Astrocyte (in vitro differentiated cells and primary cell): ENCODE measurements around the gene CALB2. TPM values are rescaled to one million over a fixed set of nuclear protein-coding genes. Genes with fewer than 3 reads are reported as not detected.

Experiments used
- DNase-seq: peaks from one replicate; pipeline ENCODE4 v3.0.0-alpha.2; 2010; ENCODE audit warnings: low read depth
- FAIRE-seq: peaks from 2 replicates; lab custom pipeline; 2011; peaks lifted over from hg19 to GRCh38; lab: Jason Lieb, UNC
- H2AFZ ChIP-seq: 2 replicates; pipeline ENCODE4 v1.6.0; 2012; ENCODE audit warnings: low read depth, low read length, inconsistent platforms
- H3K27ac ChIP-seq: 2 replicates; pipeline ENCODE4 v1.5.1; 2011; ENCODE audit warnings: low read depth, low read length, inconsistent platforms
- H3K27me3 ChIP-seq: 2 replicates; pipeline ENCODE4 v1.6.0; 2011; ENCODE audit warnings: low read length, inconsistent platforms; ENCODE audit not compliant: insufficient read depth
- H3K36me3 ChIP-seq: 2 replicates; pipeline ENCODE4 v1.5.1; 2011; ENCODE audit warnings: low read length, inconsistent platforms; ENCODE audit not compliant: insufficient read depth
- H3K4me1 ChIP-seq: 2 replicates; pipeline ENCODE4 v1.5.1; 2011; ENCODE audit warnings: low read length, inconsistent platforms; ENCODE audit not compliant: insufficient read depth
- H3K4me2 ChIP-seq: 2 replicates; pipeline ENCODE4 v1.6.0; 2012; ENCODE audit warnings: low read length, inconsistent platforms
- H3K4me3 ChIP-seq: 2 replicates; pipeline ENCODE4 v1.5.1; 2011; ENCODE audit warnings: low read depth, mild to moderate bottlenecking, low read length, inconsistent platforms; ENCODE audit not compliant: insufficient read depth
- H3K79me2 ChIP-seq: 2 replicates; pipeline ENCODE4 v1.6.0; 2012; ENCODE audit warnings: mild to moderate bottlenecking, low read length, inconsistent platforms; ENCODE audit not compliant: insufficient read depth
- H3K9ac ChIP-seq: 2 replicates; pipeline ENCODE4 v1.6.0; 2012; ENCODE audit warnings: mild to moderate bottlenecking, low read length, inconsistent platforms
- H3K9me3 ChIP-seq: 2 replicates; pipeline ENCODE4 v1.5.1; 2012; ENCODE audit warnings: low read depth, mild to moderate bottlenecking, low read length, inconsistent platforms; ENCODE audit not compliant: insufficient read depth
- H4K20me1 ChIP-seq: 2 replicates; pipeline ENCODE4 v1.6.0; 2012; ENCODE audit warnings: low read length, inconsistent platforms; ENCODE audit not compliant: insufficient read depth
- H3K27ac Mint-ChIP-seq: one replicate; pipeline ENCODE4 v1.8.0; 2021; ENCODE audit warnings: mild to moderate bottlenecking, mixed read lengths; ENCODE audit not compliant: unreplicated experiment
- H3K27me3 Mint-ChIP-seq: one replicate; pipeline ENCODE4 v1.8.0; 2021; ENCODE audit warnings: low read depth, mixed read lengths; ENCODE audit not compliant: unreplicated experiment
- H3K36me3 Mint-ChIP-seq: one replicate; pipeline ENCODE4 v1.8.0; 2021; ENCODE audit warnings: low read depth, mixed read lengths; ENCODE audit not compliant: unreplicated experiment
- H3K4me1 Mint-ChIP-seq: one replicate; pipeline ENCODE4 v1.8.0; 2021; ENCODE audit warnings: low read depth, mixed read lengths; ENCODE audit not compliant: unreplicated experiment
- H3K4me3 Mint-ChIP-seq: one replicate; pipeline ENCODE4 v1.8.0; 2021; ENCODE audit warnings: mild to moderate bottlenecking, moderate library complexity, mixed read lengths; ENCODE audit not compliant: unreplicated experiment
- H3K9me3 Mint-ChIP-seq: one replicate; pipeline ENCODE4 v1.8.0; 2021; ENCODE audit warnings: mild to moderate bottlenecking, mixed read lengths; ENCODE audit not compliant: unreplicated experiment
- CTCF ChIP-seq: IDR thresholded peaks from 2 replicates; pipeline ENCODE4 v1.5.1; 2011; ENCODE audit warnings: low read depth, mild to moderate bottlenecking, inconsistent platforms, low read length, moderate library complexity; ENCODE audit not compliant: insufficient read depth
- EZH2 ChIP-seq: IDR thresholded peaks from 2 replicates; pipeline ENCODE4 v1.6.1; 2012; ENCODE audit warnings: mild to moderate bottlenecking, low read length, inconsistent platforms; ENCODE audit not compliant: insufficient read depth
- total RNA-seq: library from RNA; stranded (reverse); gene quantifications from 2 replicates; pipeline ENCODE4 v1.2.1, GENCODE V29; 2021

The CALB2 gene
- total RNA-seq, 1 donor from 2014 or later = 4.2 TPM

GRCh38 chr16:71414038-71414437 is 55.5 kb downstream of the CALB2 start:
- H3K36me3 Mint-ChIP-seq = no peaks in the 10 kb centered on the region
- no peak overlapping the region for H3K4me3 Mint-ChIP-seq
- no peak overlapping the region for H3K4me2 ChIP-seq
- no peak overlapping the region for H2AFZ ChIP-seq
- H3K4me3 ChIP-seq = no peak overlapping the region
- H3K79me2 ChIP-seq = no peaks in the 10 kb centered on the region
- no peaks in the 10 kb centered on the region for H4K20me1 ChIP-seq
- H3K27me3 Mint-ChIP-seq = peaks cover 41% of the 10 kb centered on the region
- FAIRE-seq (no peak), DNase-seq (no peak)
- H3K27ac ChIP-seq = no peak overlapping the region
- H3K9me3 ChIP-seq = no peaks in the 10 kb centered on the region
- H3K36me3 ChIP-seq = no peaks in the 10 kb centered on the region
- H3K9me3 Mint-ChIP-seq = peaks cover 5% of the 10 kb centered on the region
- no peaks in the 10 kb centered on the region for H3K4me1 Mint-ChIP-seq
- H3K9ac ChIP-seq = no peak overlapping the region
- H3K27ac Mint-ChIP-seq = no peak overlapping the region
- no peaks in the 10 kb centered on the region for H3K4me1 ChIP-seq
- H3K27me3 ChIP-seq = peaks cover 4% of the 10 kb centered on the region
- no peak for TF ChIP-seq EZH2

- no peak overlapping the region for H3K4me3 ChIP-seq
- no peak for TF ChIP-seq EZH2
- H2AFZ ChIP-seq = no peak overlapping the region
- no peak overlapping the region for H3K4me2 ChIP-seq
- no peak overlapping the region for H3K9ac ChIP-seq
- H3K27me3 ChIP-seq = peaks cover 3% of the 10 kb centered on the region
- H3K36me3 ChIP-seq = no peaks in the 10 kb centered on the region
- no peaks in the 10 kb centered on the region for H3K79me2 ChIP-seq
- no peak for DNase-seq
- H3K27ac Mint-ChIP-seq = no peak overlapping the region
- no peak for FAIRE-seq
- H3K9me3 Mint-ChIP-seq = peaks cover 3% of the 10 kb centered on the region
- no peaks in the 10 kb centered on the region for H3K4me1 Mint-ChIP-seq
- H3K9me3 ChIP-seq = no peaks in the 10 kb centered on the region
- H3K4me1 ChIP-seq = no peaks in the 10 kb centered on the region
- no peaks in the 10 kb centered on the region for H3K36me3 Mint-ChIP-seq
- H3K27me3 Mint-ChIP-seq = peaks cover 38% of the 10 kb centered on the region
- H3K27ac ChIP-seq = no peak overlapping the region
- H4K20me1 ChIP-seq = no peaks in the 10 kb centered on the region
- no peak overlapping the region for H3K4me3 Mint-ChIP-seq
Observed at GRCh38 chr16:71421911-71422310, 63.4 kb downstream of the CALB2 start.

GRCh38 chr16:71423016-71423415 is 64.5 kb downstream of the CALB2 start:
- FAIRE-seq = no peak
- Mint-ChIP-seq H3K27ac (no peak overlapping the region), H3K36me3 (no peaks in the 10 kb centered on the region)

More at GRCh38 chr16:71423016-71423415, 64.5 kb downstream of the CALB2 start:
- no peak for DNase-seq
- H3K4me3 Mint-ChIP-seq = no peak overlapping the region
- TF ChIP-seq EZH2 (no peak), CTCF (no peak)
- Histone ChIP-seq H4K20me1 (no peaks in the 10 kb centered on the region), H3K4me3 (no peak overlapping the region), H3K27me3 (peaks cover 3% of the 10 kb centered on the region), H3K27ac (no peak overlapping the region), H2AFZ (no peak overlapping the region), H3K9me3 (no peaks in the 10 kb centered on the region), H3K4me1 (no peaks in the 10 kb centered on the region), H3K79me2 (no peaks in the 10 kb centered on the region), H3K36me3 (no peaks in the 10 kb centered on the region), H3K9ac (no peak overlapping the region), H3K4me2 (no peak overlapping the region)
- peaks cover 3% of the 10 kb centered on the region for H3K9me3 Mint-ChIP-seq
- peaks cover 38% of the 10 kb centered on the region for H3K27me3 Mint-ChIP-seq
- no peaks in the 10 kb centered on the region for H3K4me1 Mint-ChIP-seq
